ENCODE measurements around the gene NPNT. TPM values are rescaled to one million over a fixed set of nuclear protein-coding genes. Genes with fewer than 3 reads are reported as not detected.

NPNT gene
- total and polyA plus RNA-seq, 12 donors, result 1.7 to 32.6 (median 4.3) TPM

- DNase-seq, result no peak
- Histone ChIP-seq H3K27ac (no peak overlapping the region), H3K4me3 (no peak overlapping the region), H3K9me3 (no peaks in the 10 kb centered on the region), H3K4me1 (no peaks in the 10 kb centered on the region), H3K27me3 (no peaks in the 10 kb centered on the region), H3K36me3 (no peaks in the 10 kb centered on the region)
- no peak for TF ChIP-seq CTCF (IDR thresholded peaks at IDR 0.05)
- no peak for ATAC-seq
- intact Hi-C loops (cut with DNase I), result no loop called here
Observed at GRCh38 chr4:105921301-105921700, 26.0 kb downstream of the NPNT start.

GRCh38 chr4:105923497-105924238 lies 28.4 kb downstream of the NPNT start:
- no peak overlapping the region for H3K27ac ChIP-seq
- H3K9me3 ChIP-seq, result no peaks in the 10 kb centered on the region
- no peak overlapping the region for H3K4me3 ChIP-seq
- DNase-seq (no peak), ATAC-seq (peak in 2 of 8 donors; percentile 45 to 53)
- WGBS, 2 donors, result 47 to 63% methylated on average over 7 of the region's 7 CpGs
- no peak for TF ChIP-seq CTCF (IDR thresholded peaks at IDR 0.05)
- H3K27me3 ChIP-seq, result no peaks in the 10 kb centered on the region
- H3K36me3 ChIP-seq, result no peaks in the 10 kb centered on the region
- H3K4me1 ChIP-seq, result no peaks in the 10 kb centered on the region
- intact Hi-C loops (cut with DNase I), result no loop called here

GRCh38 chr4:105924341-105924740 lies 29.1 kb downstream of the NPNT start:
- no peak for ATAC-seq
- H3K27ac ChIP-seq, result no peak overlapping the region
- WGBS, 2 donors, result 89 to 93% methylated on average over 1 of the region's 1 CpG
- no peak for TF ChIP-seq CTCF (IDR thresholded peaks at IDR 0.05)
- intact Hi-C loops (cut with DNase I), result no loop called here
- no peaks in the 10 kb centered on the region for H3K9me3 ChIP-seq
- no peak overlapping the region for H3K4me3 ChIP-seq
- H3K4me1 ChIP-seq, result no peaks in the 10 kb centered on the region
- no peaks in the 10 kb centered on the region for H3K27me3 ChIP-seq
- H3K36me3 ChIP-seq, result no peaks in the 10 kb centered on the region
- no peak for DNase-seq

- H3K27ac ChIP-seq, result no peak overlapping the region
- 83 to 91% methylated on average over 2 of the region's 2 CpGs for WGBS, 2 donors
- no peak for TF ChIP-seq CTCF (IDR thresholded peaks at IDR 0.05)
Observed at GRCh38 chr4:105930698-105931097, 35.4 kb downstream of the NPNT start.

More at GRCh38 chr4:105930698-105931097, 35.4 kb downstream of the NPNT start:
- Histone ChIP-seq H3K4me3 (no peak overlapping the region), H3K27me3 (no peaks in the 10 kb centered on the region), H3K36me3 (no peaks in the 10 kb centered on the region), H3K4me1 (no peaks in the 10 kb centered on the region), H3K9me3 (no peaks in the 10 kb centered on the region)
- intact Hi-C loops (cut with DNase I), result no loop called here
- DNase-seq, result no peak
- no peak for ATAC-seq
